ENCODE data around the gene RAI1.
A peak's percentile ranks its signal among the peaks of the same experiment; 100 is the strongest.

RAI1 gene

DNA sequence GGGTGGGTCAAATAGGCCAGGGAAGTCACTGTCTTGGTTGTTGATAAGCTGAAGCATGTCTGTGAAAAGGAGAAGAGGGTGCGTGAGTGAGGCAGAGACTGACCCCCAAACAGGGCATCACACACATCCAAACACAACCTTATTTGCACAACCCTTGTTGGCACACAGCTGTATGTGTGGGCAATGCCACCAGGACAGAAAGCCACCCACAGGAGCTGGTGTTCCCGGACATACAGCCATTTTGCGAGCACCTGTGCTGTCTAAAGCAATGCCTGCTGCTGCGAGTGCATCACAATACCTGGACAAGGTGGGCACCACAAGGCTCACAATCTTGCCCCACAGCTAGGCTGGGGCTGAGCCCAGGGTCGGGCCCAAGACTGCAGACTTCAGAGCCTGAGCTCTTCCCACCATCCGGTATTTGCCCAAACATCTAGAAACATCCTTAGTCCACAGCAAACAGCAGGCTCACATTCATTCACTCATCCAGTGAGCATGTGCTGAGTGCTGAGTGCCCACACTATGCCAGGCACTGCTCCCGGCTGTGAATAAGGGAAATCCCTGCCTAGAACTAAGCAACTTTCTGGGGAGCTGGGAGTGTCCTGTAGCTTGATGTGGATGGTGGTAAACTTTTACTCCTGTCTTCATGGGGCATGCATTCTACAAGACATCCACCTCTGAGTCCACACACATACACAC lies 139.4 kb downstream of the RAI1 start:
- TF ChIP-seq, protein P1, sequence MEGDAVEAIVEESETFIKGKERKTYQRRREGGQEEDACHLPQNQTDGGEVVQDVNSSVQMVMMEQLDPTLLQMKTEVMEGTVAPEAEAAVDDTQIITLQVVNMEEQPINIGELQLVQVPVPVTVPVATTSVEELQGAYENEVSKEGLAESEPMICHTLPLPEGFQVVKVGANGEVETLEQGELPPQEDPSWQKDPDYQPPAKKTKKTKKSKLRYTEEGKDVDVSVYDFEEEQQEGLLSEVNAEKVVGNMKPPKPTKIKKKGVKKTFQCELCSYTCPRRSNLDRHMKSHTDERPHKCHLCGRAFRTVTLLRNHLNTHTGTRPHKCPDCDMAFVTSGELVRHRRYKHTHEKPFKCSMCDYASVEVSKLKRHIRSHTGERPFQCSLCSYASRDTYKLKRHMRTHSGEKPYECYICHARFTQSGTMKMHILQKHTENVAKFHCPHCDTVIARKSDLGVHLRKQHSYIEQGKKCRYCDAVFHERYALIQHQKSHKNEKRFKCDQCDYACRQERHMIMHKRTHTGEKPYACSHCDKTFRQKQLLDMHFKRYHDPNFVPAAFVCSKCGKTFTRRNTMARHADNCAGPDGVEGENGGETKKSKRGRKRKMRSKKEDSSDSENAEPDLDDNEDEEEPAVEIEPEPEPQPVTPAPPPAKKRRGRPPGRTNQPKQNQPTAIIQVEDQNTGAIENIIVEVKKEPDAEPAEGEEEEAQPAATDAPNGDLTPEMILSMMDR (conservative IDR thresholded peaks at IDR 0.05; ENCODE audit: low read depth, low read length): no peak
- DNase-seq (ENCODE audit: low read depth): no peak
- no peak overlapping the region for H3K4me3 ChIP-seq (ENCODE audit: low read length)

DNA sequence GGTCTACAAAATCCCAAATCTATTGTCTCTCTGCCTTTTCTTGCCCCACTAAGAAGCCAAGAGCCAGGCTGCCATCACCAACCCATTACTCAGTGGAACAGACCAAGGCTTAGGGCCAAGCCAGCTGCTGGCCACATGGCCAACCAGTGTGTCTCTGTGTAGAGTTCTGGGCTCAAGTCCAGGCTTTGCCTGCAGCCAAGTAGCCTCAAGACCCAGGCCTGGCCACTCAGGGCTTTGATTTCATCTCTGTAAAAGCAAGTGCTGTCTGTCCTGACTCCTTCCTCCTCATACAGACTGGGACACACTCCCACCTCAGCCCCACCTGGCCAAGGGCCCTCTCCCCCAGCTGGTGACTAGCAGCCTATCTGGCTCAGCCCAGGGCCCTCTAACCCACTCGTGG lies 140.9 kb downstream of the RAI1 start:
- H3K4me3 ChIP-seq (ENCODE audit: low read length): peak overlapping the region; percentile 53
- TF ChIP-seq, protein P1 (conservative IDR thresholded peaks at IDR 0.05; ENCODE audit: low read depth, low read length): no peak
- DNase-seq (ENCODE audit: low read depth): no peak

DNA sequence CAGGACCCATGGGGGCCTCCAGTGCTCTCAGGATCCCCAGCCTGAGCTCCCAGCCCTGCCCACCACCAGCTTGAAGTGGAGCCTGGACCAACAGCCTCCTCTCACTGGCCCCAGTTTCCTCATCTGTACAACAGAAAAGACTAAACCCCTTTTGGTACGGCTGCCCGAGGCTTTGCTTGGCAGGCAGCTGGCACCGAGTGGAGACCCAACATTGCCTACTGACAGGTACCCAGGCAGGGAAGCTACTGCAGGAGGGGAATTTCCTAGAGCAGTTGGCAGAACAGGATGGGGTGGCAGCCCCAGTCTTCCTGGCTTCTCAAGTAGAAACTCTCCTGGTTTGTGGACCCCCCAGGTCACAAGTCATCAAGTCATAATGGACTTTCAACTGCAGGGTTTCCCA lies 141.4 kb downstream of the RAI1 start:
- H3K4me3 ChIP-seq (ENCODE audit: low read length): peak overlapping the region; percentile 53
- TF ChIP-seq, protein P1 (conservative IDR thresholded peaks at IDR 0.05; ENCODE audit: low read depth, low read length): no peak
- no peak for DNase-seq (ENCODE audit: low read depth)

DNA sequence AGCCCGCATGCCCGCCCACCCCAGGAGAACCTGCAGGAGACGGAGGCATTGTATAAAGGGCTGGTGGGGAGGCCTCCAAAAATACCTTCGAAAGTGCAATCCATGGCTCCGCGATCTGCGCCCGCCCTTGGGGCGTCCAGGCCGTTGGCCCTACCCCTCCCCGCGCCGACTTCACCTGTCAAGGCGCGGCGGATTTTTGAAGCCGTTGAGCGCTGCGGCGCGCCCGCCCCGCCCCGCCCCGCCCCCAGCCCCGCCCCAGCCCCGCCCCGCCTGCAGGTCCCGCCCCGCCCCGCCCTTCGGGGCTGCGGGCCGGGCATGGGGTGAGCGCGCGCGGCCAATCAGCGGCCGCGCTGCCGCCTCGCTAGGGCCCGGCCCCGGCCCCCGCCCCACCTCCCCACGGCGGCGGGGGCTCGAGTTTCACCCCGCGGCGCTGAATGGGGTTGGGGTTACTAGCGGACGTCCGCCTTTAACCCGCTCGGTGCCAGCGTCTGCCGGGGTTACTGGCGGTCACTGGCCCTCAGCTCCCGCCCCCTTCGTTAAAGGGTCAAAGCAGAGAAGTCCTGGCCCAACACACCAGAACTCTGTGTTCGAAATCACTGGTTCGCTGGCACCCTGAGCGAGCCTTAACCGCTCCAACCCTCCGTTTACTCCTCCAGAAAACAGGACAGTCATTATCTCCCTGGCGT lies 142.3 kb downstream of the RAI1 start:
- TF ChIP-seq, protein P1 (conservative IDR thresholded peaks at IDR 0.05; ENCODE audit: low read depth, low read length): no peak
- DNase-seq (ENCODE audit: low read depth): no peak
- H3K4me3 ChIP-seq (ENCODE audit: low read length): peak overlapping the region; percentile 53

DNA sequence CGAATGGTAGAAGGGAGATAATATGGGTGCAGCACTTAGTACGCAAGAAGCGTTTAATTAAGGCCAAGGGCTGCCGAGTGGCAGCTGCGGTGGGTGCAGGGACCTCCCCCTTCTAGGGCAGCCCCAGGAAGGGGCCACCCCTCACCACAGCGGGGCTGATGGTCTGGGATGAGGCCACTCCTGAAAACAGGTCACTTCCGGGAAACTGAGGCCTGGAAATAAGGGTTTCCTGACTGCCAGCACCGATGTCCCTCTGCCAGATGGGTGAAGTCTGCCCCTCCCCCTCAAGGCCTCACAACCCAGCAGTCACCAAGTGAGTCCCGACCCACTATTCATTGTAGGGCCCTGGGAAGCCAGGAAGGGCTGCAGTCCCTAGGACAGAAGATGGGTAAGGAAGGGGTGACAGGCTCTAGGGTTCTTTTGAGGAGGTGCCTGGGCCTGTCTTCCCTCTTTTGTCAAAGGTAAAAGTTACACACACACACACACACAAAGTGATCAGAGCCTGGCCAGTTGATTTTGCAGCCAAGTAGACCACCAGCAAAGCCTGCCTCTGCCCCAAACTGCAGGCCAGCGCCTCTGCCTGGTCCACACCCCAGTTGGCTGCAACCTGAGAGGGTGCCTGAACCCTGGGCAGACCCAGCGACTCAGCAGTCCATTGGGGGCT lies 143.0 kb downstream of the RAI1 start:
- no peak for DNase-seq (ENCODE audit: low read depth)
- TF ChIP-seq, protein P1 (conservative IDR thresholded peaks at IDR 0.05; ENCODE audit: low read depth, low read length): no peak
- H3K4me3 ChIP-seq (ENCODE audit: low read length): peak overlapping the region; percentile 24

DNA sequence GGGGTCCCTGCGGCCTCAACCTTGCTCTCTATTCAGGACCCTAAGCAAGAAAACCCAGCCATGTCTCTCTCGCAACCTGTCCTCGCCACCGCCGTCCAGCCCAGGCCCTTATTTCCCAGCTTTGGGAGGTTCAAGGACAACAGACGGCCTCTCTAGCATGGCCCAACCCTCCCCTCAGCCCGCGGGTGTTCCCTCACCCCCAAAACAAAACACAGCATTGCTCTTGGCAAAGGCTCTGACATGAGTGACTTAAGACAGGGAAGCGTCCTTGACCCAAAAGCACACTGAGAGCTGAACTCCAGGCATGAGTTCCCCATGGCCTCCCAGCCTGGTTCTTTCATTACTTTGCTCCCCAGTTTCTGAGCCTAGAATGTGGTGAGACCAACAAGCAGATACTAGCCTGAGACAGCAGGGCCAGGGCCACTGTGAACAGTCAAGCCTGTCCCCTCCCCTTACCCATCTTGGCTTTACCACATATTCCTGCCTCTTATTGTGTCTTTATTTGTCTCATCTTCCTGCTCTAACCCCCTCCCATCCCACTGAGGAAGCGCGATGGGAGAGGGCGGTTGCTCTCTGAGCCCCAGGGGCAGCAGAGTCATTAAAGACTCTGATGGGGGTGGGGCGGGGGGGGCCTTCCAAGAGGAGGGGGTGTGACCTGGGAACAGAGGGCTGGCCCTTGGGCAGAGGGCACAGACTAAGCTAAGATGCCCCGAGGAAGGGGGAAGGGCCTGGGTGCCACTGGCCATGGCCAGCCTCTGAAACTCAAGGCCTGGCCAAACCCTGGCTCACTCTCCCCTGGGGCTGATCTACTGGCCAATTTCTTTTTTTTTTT lies 143.7 kb downstream of the RAI1 start:
- TF ChIP-seq, protein P1 (conservative IDR thresholded peaks at IDR 0.05; ENCODE audit: low read depth, low read length): no peak
- H3K4me3 ChIP-seq (ENCODE audit: low read length): no peak overlapping the region
- no peak for DNase-seq (ENCODE audit: low read depth)
